GM21447 (cell line): ENCODE data around the gene FAT1.

Source experiments
- ATAC-seq: cut with Tn5 transposase; IDR thresholded peaks from one replicate; pipeline ENCODE4 v1.9.1; 2021; ENCODE audit not compliant: unreplicated experiment

The FAT1 gene

DNA sequence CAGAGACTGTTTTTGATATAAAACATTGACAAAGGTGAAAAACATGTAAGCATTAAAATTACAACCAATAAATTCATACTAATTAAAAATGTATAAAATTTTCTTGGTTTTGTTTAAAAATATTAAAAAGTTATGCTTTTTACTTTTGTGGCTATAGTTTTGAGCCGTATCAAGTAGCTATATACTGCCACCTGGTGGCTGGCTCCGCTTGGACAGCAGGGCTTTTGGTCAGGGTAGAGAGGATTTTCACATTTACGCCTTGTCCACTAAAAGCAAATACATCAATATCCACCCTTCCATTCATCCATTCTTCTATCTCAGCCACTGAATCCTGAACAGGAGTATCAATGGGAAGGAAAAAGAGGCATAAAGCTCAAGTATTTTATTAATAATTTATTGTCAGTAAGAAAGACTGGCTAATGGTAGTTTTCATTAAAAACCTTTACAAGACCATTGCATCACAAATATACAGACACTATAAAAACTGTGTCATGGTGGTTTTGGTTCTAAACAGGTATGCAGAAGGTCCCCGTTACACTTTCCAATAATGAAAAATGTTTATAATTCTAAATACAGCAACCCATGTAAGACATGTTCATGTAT lies 136.1 kb downstream of the FAT1 start:
- no peak for ATAC-seq

DNA sequence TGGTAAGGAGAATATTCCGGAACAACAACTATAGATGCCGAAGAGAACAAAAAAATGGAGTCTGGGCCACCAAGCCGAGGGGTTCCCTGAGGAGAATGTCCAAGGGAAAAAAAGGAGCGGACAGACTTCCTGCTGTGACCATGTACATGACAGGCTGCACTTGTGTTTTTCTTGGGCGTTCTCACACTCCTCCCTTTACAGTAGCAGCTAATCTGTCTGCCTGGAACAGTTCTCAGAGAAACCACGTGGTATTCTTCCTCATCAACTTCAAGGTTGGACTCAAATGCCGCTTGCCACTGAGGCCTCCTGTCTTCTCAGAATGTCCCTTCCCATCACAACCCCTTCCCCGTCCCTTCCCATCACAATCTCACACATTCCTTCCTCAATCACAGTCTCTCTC lies 137.5 kb downstream of the FAT1 start:
- no peak for ATAC-seq

DNA sequence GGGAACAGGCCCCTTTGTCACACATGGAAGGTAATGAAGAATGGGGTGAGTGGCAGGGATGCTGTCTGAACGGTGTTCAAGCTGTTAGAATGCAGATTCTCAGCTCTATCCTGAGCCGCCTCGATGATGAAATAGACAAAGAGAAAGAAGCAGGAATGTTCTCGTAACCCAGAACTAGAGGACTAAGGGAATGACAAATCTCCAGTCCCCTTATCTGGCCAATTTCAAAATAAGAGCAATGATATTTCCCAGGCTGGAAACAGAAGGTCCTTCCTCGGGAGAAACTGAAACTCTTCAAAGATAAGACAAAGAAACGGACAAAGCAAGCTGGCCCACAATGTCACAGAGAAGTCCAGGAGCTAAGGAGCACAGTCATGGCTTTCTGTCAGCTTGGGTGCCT lies 138.7 kb downstream of the FAT1 start:
- ATAC-seq: no peak

DNA sequence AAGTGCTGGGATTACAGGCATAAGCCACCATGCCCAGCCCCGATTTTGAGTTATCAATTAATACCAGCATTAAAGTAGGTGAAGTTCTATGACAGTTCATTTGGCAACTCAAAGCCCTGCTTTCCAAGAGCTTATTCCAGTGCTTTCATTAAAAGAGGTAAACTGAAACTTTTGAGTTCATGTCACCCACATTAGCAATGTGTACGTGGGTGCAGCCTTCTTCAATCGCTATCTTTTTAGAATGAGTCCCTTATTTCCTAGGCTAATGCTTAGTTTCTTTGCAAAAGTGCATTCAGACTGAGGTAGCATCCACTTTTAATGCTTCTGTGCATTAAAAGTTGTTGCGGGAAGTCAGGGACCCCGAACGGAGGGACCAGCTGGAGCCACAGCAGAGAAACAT lies 142.2 kb downstream of the FAT1 start:
- ATAC-seq: no peak

DNA sequence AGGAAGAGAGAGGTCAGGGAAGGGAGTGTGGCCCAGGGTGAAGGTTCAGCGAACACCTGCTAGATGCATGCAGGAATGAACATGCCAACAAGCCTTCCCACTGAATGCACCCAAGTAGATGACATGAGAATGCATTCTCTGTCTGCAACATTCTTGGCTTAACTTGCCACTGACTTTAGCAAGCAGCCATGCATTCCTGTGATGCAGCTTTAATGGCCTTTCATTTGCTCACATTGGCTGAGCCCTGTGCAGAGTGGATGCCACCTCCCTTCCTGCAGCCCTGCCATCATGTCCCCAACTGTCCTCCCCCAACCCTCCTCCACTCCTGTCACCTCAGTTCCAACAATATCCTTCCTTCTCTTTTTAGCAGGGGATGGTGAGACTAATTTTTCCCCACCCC lies 143.0 kb downstream of the FAT1 start:
- ATAC-seq: no peak

DNA sequence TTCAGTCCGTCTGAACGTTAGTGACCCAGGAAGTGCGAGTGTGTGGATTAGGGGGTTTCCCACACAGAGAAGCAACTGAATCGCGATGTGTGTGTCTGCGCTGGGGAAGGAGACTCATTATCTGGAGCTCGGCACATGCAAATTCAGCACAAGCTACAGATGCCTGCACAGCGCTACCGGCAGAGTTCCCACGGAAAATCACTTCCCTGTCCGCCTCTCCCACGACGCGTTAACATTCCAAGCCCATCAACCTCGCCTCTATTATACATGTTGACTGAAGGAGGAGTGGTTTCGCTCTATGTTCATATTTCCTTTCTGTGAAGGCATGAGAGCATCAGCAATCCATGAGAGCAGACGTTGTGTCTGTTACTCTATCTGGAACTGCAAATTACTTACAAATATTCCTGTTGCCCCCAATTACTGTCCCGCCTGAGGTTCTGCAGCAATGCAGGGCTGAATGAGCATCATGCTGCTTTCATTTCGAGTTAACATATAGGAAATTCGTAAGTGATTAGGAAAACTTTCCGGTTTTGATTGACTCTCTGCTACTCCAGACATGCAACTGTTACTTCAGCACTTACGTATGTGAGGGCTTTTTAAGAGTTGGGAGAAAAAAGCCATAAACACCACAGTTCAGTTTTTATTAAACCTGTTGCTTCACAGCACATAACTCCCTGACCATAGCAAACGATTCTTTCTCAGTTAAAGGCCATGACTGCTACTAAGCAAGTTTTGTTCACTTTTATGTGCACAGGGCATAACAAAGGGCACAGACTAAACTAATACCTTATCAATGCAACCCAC lies 153.3 kb downstream of the FAT1 start:
- no peak for ATAC-seq

DNA sequence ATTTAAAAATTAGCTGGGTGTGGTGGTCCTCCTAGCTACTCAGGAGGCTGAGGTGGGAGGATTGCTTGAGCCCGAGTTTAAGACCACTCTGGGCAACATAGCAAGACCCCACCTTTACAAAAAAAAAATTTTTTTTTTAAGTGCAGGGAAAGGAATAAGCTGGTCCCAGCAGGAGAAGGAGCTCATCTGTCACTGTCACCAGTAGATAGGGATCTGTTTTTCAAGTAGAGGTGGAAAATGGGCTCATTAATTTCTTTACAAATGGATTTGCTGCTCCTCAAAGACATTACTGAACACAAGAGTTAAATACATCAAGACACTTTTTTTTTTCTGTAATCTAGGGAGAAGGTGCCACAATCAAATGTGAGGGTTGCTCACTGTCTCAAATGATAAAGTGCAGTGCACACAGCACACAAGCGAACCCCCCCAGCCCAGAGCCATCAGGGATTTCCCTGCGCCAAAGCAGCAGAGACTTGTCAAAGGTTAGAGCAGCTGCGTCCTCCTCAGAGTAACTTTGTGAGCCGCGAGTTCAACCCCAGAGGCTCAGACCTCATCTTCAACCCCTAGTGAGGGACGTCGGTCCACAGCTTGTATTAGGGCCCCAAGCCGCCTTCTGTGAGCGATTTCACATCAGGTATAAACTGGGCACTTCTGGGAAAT lies 154.0 kb downstream of the FAT1 start:
- no peak for ATAC-seq

DNA sequence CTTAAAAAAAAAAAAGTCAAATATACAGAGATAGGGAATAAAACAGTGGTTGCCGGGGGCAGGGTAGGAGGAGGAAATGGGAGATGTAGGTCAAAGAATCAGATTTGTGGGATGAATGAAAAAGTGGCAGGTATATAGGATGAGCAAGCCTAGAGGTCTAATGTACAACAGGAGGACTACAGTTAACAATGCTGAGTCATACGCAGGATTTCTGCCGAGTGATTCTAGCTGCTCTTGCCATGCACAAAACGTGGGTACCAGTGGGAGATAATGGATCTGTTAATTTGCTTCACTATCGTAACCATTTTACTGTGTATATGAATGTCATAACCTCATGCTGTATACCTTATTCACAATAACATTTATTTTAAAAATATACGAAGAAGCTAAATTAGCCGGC lies 157.6 kb downstream of the FAT1 start:
- no peak for ATAC-seq

DNA sequence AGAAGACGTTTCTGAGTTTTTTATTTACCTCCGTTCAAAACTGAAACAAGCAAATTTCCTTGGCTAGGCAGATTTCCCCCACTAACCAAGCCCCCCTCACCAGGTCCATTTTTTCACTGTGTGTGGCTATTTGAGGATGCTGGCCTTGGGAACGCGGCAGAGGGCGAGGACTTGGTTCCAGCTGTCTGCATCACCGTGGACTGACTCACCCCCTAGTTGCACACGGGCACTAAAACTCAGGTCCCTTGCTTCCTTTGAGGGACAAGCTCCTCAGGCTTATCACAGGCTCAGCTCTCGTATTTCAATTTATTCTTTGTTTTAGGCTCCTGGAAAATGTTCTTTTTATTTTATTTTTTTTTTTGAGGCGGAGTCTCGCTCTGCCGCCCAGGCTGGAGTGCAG lies 159.9 kb downstream of the FAT1 start:
- no peak for ATAC-seq

DNA sequence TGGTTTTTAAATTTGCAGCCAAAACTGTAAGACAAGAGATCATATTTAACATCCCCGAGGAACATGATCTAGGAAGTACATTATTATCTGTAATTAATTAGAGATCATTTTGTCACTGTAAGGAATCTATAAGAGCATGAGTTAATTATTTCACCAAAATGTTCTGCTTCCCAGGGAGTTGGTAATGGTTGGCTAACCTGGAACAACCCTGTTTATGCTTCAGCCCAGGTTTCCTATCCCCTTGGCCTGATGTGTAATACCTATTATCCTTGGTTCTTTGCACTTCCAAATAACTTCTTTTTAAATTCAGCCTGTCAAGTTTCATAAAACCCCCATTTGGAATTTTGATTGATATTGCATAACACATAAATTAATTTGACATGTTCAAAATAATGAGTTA lies 161.9 kb downstream of the FAT1 start:
- ATAC-seq: no peak

DNA sequence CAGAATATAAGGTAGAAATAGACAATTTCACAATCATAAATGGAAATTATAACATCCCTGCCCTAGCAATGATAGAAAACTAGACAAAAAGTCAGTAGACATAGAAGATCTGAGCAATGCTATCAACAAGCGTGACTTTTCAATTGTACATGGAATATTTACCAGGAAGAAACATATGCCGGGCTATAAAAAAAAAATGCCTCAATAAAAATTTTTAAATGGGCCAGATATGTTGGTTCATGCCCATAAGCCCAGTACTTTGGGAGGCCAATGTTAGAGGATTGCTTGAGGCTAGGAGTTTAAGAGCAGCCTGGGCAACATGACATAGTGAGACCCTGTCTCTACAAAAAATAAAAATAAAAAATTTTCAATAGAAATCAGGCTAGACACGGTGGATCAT lies 163.0 kb downstream of the FAT1 start:
- ATAC-seq: no peak

DNA sequence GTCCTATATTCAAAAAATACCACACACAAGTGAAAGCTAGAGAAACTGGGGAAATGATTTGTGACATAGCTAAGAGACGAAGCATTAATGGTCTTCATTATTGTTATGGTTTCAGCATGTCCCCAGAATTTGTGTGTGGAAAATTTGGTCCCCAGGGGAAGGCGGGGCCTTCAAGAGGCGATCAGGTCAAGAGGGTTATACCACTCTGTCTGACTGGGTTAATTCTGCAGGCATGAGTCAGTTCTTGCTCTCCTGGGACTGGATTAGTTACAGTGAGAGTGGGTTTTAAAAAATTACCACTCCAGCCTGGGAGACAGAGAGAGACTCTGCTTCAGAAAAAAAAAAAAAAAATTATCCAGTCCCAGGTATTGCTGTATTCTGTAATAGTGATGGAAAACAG lies 166.2 kb downstream of the FAT1 start:
- no peak for ATAC-seq

DNA sequence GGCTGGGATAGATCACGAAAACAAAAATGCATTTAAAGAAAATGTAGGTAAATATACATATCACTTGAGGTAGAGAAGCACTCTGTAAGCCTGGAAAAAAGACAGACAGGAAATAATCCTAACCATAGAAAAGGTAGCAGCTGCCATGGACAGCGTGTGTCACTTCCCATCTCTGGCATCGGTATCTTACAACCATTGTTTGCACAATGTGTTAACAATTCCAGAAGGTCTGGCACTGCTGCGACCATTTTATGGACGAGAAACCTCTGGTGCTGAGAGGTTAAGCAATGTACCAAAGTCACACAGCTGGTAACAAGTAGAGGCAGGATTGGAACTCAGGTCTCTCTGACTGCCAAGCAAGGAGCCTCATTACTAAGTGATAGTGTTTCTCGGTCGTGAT lies 166.6 kb downstream of the FAT1 start:
- no peak for ATAC-seq

DNA sequence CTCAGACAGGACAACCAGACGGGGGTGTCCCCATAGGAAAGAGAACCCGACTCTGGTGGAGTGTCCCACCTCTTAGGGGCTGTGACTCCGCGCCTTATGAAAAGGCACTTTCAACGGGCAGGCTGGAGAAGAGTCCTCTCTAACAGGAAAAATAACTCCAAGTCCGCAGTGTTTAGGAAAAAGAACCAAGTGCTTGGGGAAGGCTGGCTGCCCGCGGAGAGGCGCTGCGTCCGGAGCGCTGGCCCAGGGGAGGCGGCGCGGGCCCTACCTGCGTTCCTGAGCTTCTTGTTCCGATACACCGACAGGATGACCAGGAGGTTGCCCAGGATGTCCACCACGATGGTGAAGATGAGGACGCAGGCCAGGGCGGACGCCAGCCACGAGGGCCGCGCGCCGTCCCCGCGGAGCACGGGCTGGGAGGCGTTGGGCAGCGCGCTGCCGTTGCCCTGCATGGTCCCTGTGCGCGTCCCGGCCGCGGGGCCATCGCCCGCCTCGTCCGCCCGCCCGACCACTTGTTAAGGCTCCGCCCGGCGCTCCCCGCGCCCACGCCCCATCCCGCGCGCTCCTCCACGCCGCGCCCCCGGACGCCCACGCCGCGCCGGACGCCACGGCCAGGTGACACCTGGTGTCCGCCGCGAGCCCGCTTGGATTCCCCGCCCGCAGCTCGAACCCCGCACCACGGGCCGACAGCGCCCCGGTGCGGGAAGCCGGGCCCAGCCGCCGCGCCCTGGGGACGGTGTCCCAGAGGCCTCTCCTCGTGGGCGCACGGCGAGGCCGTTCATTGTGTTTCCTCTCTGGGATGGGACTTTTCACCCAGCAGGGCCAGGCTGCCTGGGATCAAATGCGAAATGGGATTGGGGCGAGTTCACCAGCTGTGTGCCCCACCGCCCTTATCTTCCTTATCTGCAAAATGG lies 168.5 kb downstream of the FAT1 start, which contains the start of gene MTNR1A:
Gene MTNR1A, minus strand, starts transcription at position 654 of the 914 bp plus-strand sequence. Its CDS starts 202 bp downstream, at position 452.
- no peak for ATAC-seq

DNA sequence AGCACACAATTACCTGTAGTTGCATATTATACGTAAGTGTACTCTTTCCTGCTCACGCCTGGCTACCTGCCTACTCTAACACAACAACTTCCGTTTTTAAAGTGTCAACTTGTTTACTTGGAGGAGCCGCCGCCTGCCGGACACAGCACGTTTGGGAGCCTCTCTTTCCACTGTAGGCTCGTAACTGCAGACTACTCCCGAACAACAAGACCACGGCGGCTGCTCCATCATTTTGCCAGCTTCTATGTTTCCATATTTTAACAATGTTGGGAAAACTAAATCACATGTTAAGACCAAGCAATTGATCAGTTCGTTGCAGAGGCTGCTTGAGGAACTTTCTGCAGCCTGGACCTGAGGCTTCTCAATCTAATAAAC lies 169.1 kb downstream of the FAT1 start:
- no peak for ATAC-seq

DNA sequence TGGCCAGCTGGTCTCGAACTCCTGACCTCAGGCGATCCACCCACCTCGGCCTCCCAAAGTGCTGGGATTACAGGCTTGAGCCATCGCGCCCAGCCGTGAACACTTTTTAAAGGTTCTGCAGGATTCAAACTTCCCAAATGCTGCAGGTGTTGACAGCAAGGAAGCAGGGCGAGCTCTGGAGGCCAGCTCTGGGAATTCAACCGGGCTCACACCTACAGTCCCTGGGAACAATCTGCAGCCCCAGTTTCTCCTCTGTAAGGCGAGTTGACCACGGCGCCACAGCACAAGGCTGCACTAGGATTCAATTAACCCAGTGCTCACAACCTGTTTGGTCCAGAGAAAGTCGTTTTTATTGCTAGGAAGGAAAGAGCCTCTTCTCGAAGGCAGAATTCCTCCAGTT lies 169.9 kb downstream of the FAT1 start:
- ATAC-seq: no peak

DNA sequence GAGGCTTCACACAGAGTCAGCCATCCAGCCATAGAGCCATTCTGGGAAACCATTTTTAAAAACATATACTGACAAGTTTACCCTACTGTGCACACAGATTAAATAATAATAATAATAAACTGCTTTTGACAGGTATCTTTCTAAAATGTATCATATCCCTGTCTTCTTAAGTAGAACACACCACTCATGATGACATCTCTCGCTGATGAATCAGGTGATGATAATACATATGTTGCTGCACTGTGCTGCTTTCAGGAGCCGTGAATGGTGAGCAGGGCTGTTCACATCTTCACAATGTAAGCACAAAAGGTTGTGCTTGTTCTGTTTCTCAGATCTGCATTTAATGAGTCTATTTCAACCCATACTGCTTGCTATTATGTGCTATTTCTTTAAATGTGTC lies 171.8 kb downstream of the FAT1 start:
- no peak for ATAC-seq

DNA sequence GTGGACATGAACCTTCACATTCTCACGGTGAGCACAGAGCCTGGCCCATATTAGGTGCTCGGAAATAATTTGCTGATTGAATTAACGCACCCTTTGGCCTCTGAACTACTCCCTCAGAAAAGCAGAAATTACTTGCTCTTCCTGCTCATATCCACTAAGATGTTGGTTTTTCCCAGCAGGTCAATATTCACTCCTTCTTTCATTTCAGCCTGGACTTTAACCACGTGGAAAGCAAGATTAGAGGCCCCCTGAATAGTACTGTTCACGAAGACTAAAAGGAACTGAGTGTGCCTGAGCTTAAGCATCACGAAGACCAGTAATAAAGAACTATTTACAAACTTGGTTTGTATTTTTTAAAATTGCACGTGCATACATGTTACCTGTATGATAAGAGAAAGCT lies 178.2 kb downstream of the FAT1 start:
- no peak for ATAC-seq

DNA sequence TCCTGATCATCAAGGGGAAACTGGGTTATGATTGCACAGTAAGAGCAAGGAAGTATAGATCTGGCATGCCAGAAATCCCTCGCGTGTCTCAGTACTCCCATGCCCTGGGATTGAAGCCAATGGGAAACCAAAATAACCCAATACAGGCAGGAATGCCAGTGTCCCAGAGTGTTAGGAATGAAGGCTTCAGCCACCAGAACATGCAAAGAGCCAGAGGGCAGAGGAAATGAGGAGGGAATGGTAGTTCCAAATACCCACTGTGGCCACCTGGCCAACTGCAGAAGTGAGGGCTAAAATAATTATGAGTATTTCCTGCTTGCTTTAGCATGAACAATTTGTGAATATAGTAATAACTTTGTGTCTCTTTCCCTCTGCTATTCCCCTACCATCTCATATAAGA lies 180.4 kb downstream of the FAT1 start:
- no peak for ATAC-seq

DNA sequence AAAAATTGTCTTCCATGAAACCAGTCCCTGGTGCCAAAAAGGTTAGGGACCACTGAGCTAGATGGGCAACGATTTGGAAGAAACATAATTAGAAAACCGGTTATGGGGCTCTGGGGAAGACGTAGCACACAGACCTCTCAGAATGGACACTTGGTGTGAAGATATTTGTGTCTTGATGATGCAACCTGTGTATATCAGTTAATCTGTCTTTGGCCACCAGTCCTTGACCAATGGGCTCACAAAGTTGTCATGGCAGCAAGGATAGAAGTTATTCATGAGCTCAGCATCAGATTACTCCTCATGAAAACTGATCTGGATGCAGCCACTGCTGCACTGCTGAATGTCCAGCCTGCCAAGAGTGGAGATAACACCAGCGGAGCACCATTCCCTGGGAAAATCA lies 181.9 kb downstream of the FAT1 start:
- ATAC-seq: no peak

DNA sequence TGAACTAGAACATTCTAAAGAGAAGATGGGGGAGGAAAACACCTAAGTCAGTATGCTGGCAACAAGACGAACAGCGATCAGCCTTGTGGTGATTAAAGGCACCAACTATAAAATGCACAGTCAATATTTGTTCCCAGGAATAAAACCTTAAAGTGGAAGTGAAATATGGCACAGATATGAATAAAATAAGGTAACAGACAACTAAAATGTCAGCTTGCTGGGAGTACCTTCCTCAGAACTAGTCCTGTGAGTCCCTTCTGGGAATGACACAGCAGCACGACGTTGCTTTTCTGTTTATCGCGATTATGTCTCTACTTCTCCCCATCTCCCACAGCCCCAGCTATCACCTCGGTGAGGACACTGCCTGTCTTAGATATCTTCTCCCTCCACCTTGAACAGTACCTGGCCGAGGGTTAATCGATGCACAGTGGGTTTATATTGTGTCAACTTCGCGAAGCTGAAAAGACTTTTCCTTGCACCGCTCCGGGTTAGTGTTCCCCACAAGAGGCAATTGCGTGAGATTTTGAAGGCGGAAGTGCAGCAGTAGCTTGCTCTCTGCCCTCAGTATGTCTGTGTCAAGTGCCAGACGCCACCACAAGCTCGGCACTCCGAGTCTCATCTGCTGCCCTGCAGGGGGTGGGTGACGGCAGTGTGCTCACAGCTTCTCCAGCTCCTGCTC lies 185.7 kb downstream of the FAT1 start:
- no peak for ATAC-seq
